RPMI8226 (cell line): ENCODE data around the gene OSM.

Experiments used
- DNase-seq: peaks from one replicate; pipeline ENCODE4 v3.0.0-alpha.2; 2015

The OSM gene

DNA sequence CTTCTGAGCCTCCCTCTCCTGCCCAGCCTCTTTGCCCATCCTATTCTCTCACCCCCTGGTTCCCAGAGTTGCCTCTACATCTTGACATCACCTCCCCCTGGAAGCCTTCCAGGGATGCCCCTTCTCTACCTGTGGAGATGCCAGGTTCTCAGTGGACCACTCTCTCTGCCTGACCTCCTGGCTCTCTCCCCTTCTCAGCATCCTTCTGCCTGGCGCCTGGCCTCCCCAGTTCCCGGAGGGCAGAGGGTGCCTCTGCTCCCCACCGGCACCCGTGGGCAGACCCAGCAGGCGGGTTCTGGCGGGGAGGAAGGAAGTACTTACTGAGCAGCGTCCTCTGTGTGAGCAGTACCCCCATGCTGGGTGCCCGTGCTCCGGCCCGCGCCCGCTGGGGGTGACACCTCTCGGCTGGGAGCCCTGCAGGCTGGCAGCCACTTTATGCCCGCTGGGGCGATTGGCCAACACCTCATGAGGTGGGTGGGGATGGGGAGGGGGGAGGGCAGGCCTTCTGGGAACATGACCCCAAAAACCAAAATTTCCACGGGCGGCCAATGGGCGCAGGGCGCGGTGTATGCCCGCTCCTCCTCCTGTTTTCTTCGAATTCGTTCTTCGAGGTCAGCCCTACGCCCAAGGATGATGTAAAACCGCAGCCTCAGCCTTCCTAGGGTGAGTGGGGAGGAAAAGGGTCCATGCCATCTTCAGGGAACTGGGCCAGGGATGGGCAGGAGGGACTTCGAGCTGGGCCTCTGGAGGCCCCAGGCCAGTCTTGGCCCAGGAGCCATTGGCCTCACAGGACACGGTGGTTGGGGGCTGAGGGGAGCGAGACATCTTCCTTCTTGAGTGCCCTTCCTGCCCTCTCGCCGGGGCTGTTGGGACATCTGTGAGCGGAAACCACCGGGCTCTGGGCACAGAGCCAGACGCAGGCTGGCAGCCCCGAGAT lies at the start of gene OSM:
OSM (minus strand) TSS at position 407 of the 937 bp plus-strand sequence; CDS start at position 355, 52 bp downstream.
- peak; percentile 92 for DNase-seq

DNA sequence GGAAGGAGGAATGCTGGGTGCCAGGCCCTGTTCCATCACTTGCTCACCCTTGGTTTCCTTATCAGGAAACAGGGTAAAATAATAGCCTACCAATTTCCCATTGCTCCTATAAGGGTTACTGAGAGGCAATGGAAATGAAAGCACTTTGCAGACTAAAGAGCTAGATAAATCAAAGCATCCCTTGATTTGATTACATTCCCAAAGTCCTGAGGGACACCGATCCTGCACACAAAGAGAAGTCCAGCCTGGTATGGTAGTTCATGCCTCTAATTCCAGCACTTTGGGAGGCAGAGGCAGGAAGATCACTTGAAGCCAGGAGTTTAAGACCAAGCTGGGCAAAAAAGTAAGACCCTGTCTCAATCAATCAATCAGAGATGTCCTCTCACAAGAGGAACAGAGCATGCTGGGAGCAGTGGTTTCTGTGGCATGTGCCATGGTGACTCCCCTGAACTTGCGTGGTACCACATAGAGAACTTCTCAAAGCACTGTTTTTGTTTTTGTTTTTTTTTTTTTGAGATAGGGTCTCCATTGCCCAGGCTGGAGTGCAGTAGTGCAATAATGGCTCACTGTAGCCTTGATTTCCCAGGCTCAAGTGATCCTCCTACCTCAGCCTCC lies 49.4 kb upstream of the OSM start:
- no peak for DNase-seq

DNA sequence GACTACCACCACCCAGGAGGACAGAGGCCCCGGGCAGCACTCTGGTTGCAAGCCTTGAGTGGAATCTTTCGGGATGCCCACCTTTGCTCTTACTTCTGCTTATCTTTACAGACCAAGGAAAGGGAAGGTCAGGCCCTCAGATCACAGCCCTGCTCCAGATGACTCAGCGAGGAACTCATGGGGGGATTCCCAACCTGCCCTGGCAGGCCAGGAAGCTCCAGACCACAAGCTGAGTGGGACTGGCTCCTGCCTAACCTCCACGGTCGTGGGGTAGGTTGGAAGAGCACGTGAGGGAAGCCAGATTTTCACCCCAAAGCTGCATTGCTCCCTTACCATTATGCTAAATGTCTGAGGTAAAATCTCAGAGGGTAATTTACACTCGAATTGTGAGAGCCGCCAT lies 48.3 kb upstream of the OSM start:
- no peak for DNase-seq

DNA sequence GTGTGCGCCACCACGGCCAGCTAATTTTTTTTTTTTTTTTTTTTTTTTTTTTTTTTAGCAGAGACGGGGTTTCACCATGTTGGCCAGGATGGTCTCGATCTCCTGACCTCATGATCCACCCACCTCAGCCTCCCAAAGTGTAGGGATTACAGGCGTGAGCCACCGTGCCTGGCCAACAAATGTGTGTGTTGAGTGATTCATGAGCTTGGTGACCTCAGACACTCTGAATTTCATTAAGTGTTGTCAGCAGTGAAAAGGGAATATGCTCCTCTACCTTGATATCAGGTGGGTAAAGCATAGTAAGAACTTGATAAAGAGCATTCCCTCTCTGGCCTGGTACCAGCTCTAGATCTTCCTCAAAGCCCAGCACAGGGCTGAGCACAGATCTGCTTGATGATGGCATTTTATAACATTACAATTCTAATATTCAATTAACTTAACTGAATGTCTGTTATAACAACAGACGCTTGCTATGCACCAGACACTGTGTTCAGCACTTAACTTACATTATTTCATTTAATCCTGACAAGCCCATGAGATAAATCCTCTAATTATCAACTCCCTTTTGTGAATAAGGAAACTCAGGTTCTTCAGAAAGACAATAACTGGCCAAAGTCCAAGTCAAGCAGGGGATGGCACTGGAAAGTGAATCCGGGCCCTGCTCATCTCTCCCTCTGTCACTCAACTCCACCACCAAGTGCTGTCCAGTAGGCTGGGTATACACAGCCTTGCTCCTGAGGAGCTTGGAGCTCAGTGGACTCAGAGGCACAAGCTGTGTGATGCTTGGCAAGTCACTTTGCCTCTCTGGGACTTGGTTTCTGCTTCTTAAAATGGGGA lies 47.1 kb upstream of the OSM start:
- no peak for DNase-seq

DNA sequence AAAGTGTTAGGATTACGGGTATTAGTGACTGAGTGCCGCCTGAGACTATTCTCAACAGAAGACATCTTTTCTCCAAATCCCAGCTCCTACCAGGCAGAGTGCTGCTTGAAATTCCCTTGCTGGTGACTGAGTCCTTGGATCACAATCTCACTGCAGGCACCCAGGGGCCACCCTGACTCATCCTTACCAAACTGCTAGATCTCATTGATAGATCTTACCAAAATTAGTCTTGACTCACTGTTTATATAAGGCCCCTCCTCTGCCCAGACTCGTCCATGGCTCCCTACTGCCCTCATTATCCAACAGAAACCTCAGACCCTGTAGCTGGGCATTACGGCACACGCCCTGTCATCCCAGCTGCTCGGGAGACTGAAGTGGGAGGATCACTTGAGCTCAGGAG lies 45.4 kb upstream of the OSM start:
- DNase-seq = no peak

DNA sequence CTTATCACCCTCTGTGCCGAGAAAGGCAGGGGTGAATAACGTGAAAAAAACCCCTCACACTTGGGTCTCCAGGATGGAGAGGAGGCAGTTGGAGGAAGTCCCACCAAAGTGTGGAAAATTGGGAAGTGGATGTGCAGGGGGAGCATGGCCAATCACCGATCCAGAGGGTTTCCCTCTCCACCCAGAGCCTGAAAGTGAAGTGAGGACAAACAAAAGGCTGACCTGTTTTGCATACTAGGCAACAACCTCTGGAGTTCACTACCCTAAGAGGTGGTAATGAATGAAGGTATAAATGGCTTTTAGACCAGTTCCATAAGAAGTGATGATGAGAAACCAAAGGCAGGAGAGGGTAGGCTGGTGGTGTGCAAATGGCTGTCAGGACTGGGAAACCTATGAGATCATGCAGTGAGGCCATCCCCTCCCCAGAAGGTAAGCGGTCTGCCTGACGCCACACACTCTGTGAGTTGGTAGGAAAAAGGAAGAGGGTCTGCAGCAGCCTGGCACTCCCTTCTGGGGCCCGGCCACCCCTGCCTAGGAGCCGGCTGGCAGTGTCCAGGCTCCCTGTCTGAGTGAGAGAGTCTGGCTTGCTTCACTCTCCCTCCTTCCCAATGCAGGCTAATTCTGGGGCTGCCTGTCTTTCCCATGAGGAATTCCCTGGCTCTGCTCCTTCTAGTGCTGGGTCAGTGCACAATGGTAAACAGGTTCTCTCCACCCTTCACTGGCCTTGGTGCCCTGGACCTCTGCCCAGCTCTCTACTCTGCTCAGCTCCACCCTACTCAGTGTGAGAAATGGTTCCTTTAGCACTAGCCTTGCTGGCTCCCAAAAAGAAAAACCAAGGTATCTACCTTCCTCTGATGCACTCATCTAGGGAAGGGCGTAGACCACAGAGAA lies 44.5 kb upstream of the OSM start:
- DNase-seq = no peak

DNA sequence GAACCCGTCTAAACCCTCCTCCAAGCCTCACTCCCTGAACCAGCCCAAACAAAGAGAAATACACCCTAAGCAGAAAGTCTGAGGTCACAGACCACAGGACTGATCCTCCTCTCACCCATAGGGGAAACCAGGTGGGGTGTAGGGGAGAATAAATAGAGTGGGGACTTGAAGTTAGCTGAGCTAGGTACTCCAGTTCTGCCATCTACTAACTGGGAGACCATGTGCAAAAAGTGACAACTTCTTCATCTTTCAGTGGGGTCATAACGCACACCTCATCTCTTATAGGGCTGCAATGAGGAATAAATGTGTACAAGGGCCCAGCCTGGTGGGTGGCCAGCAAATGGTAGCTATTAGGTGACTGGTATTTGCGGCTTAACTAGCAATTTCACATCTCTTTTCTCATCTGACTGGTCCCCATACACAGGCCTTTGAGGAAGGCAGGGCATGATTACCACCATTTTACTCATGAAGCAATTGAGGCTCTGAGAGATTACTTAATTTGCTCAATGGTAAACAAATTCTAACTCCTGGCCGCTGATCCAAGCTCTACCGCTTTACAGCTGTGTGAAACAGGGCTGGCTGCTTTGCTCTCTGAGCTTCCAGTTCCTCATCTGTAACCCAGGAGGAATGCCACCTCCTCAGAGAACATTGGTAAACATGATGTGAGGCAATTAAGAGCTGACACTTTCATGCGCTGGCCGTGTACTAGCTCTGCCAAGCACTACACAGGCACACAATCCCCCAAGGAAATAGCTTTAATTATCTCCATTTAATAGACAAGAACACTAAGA lies 43.5 kb upstream of the OSM start:
- peak; percentile 63 for DNase-seq

DNA sequence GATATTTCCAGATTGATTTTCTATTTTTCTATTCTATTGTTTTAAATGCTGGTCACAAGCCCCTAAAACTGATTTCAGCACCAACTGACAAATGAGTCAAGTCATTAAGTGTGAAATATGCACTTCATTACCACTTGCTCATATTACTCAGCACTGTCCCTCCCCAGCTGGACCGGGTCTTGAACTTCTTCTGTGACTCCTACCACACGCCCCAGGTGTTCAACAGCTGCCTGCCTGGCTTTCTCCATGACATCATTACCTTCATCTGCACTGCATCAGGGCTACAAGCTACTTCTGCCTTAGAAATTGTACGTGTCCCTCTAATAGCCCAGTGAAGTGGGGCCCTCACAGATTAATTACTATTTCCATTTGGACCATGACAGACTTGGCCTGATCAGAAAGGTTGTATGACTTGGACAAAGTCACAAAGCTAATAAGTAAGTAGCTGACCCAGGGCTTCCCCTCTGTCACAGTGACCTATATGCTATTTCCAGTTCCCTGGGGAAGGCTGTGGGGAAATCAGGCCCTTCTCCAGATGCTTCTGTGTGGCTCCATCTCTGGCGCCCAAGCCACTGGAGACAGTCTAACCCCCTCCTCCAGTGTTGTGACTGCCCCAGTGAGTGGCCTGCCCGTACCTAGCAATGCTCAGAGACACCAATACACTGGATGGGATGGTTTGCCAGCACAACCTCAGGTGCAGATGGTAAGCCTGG lies 42.0 kb upstream of the OSM start:
- peak; percentile 63 for DNase-seq

DNA sequence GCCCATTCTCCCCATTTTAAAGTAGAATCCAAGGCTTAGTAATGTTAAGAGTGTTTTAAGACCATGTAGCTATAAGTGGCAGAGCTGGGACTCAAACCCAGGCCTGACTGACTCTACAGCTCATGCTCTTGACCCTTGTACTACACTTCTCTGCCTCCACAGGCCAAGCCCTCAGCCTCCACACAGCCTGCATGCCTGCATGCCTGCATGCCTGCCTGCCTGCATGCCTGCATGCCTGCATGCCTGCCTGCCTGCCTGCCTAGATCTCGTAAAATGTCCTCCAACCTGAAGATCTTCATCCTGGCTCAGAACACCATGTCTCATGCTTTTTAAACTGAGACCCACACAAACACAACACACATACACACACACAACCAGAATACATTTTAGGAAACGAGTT lies 41.4 kb upstream of the OSM start:
- no peak for DNase-seq

DNA sequence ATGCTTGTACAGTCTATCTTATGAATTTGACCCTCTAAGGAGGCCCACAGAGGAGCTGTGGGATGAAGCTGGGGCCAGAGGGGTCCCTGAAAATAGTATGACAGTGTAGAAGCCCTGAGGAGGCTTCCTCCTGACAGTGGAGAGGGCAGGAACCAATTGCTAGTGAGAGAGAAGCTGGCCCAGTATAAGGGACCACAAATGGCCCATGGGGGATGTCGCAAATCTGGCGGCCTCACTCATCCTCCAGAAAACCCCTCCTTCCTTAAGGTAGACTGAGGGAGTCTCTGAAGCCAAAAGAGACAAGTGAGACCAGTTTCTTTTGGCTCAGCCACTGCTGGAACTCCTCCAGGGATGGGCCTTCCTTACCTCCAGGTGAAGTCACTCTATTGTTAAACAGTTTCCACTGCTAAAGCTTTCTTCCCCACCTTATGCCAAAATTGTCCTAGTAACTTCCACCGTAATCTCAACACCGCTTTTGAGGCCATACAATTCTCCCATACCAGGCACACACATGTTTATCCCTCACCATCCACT lies 40.5 kb upstream of the OSM start:
- no peak for DNase-seq

DNA sequence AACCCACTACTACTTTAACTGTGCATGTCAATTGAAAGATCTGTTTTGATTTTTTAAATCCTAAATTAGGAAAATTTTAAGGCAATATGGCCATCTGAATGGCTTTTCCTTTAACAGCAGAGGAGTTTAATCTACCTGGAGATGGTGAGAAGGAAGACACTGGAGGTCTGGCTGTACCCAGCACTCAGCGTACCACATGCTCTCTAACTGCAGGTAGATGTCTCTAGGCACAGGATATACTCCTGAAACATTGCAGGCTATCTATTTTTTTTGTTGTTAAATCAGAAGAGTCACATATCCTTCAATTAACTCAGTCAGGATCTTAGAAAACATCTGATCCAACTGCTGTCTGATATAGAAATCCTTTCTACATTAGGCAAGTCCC lies 40.0 kb upstream of the OSM start:
- no peak for DNase-seq

DNA sequence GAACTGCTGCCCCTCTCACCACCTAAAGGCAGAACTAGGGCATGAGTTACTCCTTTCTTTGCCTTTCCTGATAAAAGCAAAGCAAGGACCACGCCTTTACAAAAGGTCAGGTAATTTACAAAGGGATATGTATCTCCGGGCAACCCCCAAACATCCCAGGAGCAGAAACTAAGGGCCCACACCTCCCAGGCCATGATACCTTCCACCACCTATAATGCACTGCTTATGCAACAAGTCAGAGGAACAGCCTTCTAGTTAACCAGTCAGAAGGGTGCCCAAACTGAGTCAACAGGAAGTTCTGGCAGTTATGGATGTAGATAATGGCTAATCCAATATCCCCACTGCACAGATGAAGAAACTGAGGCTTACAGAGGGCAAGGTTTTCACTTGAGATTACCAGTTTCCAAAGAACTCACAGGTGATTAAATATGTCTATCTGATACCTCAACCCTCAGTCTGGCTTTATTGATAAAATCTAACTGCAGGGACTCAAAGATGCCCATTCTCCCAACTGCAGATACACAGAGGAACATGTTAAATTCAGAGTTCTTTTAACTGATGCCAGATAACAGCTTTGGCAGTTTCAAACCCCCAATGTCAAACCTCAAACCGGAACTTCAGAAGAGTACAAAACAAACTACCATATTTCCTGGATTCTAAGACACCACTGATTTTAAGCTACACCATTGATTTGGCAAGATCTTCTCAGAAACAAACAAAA lies 39.4 kb upstream of the OSM start:
- no peak for DNase-seq

DNA sequence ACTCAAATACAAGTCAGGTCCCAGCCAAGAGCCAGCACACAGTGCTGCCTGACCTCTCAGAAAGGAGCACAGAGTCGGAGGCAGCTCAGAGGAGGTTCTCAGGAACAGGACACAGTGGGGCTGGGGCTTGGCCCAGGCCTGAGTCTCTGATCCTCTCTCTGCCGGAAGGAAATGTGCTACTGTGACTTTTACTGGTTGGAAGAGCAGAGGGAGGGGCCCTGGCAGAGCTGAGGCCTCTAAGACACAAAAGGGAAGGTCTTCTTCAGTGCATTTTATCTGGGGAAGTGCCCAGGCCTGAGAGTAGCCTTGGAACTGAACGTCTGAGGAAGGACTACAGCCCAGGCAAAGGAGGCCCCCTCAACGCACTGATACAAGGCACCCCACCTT lies 38.9 kb upstream of the OSM start:
- DNase-seq = peak; percentile 53

DNA sequence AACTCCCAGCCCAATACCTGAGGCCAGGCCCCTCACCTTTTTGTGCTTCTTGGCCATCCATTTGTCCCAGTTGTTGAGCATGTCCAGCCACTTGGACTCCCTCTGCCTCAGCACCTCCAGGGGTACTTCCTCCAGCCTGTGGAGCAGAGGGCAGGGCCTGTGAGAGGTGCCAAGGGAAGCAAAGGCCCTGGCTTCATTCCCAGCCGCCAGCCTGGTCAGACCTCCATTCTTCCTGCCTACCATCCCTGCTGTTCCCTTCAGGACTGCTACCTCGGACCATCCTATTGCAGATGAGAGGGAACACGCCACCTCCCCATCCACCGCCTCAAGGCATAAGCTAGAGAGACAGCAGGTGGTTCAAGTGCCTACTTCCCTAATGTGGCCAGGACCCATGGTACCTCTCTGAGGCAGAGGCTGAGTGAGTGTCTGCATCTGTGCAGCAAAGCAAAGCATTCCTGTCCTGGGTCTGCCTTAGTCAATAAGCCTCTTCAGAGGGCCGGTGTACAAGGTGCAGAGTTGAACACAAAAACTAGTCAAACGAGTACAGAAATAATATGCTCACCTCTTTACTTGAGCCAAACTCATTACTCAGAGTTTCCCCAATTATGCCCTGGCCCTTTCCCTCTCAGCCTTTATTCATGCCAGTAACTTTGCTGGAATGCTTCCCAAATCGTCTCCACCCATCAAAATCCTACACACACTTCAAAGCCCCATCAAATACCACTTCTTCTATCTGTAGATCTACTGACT lies 38.0 kb upstream of the OSM start:
- DNase-seq = no peak

DNA sequence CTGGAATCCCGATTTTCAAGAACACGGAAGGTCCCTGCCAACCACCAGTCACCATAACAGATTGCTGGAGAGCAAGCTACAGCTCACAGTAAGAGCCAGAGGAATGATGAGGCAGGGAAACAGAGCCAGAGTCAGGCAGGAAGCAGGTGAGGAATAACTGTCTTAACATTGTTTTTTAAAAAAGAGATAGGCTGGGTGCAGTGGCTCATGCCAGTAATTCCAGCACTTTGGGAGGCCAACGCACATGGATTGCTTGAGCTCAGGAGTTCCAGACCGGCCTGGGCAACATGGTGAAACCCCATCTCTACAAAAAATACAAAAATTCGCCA lies 36.1 kb upstream of the OSM start:
- DNase-seq = no peak

DNA sequence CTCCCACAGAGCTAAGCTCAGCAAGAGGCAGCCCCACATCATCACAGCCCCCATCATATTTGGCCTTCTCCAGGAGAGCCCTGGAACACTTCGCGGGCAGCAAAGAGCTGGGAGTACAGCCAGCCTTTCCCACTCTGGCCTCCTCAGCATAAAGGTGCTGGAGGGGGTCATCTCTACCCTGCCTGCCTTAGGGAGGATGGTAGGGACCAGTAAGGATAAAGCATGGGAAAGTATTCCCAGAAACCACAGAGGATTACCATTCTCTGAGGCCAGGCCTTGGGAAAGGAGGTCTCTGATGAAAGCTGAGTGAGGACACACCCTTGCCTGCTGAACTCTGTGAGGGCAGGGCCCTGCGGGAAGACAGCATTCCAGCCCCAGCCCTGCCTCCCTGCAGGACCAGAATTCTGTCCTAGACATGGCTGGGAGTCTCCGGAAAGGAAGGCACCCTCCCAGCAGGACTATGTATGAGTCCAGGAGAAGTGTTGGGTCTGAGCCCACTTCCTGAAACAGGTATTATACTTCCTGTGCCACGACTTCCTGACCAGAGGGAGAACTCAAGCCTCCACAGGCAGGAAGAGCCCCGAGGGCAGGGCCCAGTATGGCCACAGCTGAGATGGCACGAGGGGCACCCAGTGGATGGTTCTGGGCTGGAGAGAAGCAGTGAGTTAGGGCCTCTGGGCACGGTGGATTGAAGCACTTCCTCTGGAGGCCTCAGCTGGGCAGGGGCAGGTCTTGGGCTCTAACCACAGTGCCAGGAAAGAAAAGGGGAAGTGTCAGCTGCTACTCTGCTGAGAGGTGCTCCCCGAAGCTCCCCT lies 35.6 kb upstream of the OSM start:
- DNase-seq = peak; percentile 74

DNA sequence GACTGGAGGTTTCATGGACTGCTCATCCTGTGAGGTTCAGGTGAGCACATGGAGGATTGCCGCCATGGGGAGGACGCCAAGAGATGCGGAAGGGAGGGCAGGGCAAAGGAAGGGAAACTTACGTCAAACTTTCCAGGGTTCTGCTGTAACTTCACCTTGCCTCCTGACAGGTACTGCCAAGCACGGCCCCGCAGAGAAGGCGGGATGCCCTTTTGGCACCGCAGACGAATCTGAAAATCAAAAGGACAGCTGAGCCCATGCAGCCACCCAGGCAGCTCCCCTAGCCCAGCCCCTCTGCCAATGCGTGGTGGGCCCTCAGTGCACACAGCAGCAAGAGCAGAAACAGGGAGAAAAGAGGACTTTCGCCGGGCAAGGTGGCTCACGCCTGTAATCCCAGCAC lies 32.7 kb upstream of the OSM start:
- DNase-seq = no peak

DNA sequence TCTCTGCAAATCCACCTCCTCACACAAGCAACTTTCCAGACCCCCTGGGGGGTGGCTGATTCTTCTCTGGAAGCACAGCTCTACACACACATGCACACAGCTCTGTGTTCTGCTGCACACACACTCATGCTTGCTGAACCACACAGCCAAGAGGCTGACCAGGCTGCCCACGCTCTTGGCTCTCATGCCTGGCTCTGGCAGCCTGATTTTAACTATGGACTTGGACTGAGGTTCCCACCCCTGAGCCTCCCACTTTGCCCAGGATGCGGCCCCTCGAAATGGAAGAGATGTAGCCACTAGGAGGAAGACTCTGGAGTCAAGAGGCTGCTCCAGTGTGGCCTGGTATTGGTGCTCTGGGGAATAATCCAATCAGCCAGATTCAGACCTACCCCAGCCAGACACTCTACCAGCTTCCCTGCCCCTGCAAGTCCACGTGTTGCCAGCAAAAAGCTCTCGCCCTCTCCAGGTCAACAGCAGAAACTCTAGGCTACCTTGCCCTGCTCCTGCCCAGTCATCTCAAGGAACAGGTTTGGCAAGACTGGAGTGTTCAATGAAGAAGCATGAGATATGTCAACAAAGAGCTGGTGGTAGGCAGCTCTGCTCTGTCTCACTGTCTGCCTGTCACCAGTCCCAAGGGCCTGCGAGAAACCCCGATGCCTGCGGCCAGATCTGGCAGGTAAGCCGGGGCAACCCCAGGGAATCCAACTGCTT lies 31.5 kb upstream of the OSM start:
- DNase-seq = no peak
